GM19467 (cell line): Measurements from ENCODE around the gene ARL15.

Experiments
- ATAC-seq: cut with Tn5 transposase; IDR thresholded peaks from one replicate; pipeline ENCODE4 v1.9.1; 2021; ENCODE audit warnings: mild to moderate bottlenecking, moderate library complexity; ENCODE audit not compliant: unreplicated experiment

The ARL15 gene

GRCh38 chr5:54288568-54289217 lies 21.7 kb downstream of the ARL15 start:
- no peak for ATAC-seq

DNA sequence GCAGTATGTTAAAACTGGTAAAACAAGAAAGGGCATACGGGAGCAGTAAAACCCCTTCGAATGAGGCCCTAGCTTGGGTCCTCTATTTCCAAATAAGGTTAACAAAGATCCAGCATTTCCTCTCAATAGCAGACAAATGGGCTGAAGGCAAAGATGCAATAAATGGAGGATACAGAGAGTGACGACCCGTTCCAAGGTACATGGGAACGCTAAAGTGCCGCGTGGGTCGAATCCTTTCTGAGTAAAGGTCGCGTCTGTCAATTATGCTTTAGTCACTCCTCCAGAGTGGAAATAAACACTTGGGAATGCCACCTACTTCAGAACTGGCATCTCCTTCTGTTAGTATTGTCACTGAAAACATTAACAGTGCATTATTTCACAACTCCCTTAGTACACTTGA lies 24.7 kb downstream of the ARL15 start:
- ATAC-seq: no peak

DNA sequence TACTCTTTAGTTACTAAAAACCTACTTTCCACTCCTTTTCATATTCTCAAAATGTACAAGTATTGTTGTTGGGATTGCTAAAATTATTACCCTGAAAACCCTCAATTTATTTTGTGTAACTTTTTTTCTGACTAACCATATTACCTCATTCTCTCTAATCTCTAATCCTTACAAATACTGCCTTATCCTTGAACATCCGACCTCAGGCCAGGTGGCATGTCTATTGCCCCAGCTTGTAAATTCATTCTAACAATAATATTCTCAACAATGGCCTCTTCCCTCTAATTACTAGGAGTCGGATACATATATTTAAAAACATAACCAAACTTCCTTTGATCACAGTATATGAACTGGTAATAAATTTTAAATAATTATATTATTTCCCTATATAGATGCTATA lies 25.8 kb downstream of the ARL15 start:
- no peak for ATAC-seq

DNA sequence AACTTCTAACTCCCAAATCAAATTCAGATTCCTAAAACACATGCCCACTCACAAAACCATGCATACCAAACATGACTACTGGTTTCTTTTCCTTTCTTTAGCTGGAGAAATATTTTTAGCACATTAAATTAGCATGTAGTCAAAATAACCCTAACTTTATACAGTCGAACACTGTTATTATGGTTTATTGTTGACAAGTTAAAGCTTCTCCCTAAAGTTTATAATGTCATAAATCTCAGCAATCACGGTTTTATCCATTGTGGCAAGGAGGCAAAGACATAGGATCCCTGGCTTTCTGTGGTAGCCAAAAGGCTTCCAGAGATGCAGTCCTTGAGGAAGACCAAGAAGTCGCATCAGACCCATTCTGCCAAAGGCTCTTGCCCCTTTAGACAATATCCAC lies 27.5 kb downstream of the ARL15 start:
- no peak for ATAC-seq

DNA sequence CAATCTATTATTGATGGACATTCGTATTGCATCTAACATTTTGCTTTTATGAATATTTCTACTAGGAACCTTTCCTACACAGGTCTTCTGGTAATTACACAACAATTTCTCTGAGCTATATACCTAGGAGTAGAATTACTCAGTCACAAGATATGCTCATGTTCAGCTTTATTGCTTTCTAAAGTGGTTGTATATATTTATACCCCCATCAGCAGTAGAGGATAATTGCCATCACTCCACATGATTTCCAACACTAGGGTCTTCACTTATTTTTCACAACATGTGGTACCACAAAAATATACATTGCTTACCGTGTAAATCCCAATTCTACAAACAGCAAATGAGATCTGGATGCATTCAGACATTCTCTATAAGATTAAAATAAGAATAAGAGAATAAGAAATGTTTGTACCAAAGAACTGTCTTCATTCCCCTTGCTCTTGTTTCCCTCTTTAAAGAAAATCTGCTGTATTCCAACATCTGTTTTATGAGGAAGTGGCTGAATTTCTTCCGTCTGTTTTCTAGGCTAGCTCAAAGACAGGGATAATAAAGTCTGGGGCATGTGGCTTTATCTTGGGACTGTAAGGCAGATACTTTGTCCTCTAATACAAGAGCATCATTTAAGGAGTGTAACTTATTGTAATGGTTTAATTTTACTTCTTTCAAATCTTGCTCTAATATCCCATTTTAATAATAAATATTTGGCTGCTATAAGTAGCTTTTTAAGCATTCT lies 28.2 kb downstream of the ARL15 start:
- ATAC-seq: no peak

DNA sequence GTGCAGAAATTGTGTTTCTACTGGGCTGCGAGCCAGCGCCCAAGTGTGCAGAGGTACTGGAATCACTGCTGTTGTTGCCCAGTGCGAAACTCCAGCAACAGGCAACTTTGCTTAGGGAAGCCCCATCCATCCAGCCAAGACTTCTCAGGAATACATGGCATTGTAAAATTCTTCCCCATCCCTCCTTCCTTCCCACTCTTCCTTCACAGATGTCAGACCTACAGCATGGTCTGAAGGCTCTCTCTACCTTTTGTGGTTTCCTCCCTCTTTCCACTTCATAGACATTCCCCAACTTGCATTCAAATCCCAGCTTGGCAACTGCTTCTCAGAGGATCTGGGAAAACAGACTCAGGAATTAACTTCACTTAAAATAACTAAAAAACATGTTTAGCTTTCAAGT lies 30.4 kb downstream of the ARL15 start:
- no peak for ATAC-seq

GRCh38 chr5:54278979-54279717 lies 31.2 kb downstream of the ARL15 start:
- ATAC-seq: no peak

GRCh38 chr5:54278036-54278830 lies 32.1 kb downstream of the ARL15 start:
- ATAC-seq: no peak

DNA sequence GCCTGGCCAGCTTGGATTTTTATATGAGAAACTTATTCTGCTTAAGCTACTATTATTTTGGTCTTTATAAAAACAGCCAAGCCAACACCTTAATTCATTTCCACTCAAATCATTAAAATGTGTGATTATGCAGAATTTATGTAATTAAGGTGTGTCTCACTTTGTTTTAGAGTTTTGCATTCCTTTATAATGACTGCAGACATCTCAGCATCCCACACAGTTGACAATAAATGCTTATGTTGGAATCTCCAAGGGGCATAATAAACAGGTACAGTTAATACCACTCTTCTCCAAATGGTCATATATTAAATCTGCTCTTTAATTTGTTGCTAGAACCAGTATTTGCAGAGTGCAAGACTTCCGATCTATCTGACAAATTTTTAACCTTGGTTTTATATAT lies 34.3 kb downstream of the ARL15 start:
- ATAC-seq: no peak

DNA sequence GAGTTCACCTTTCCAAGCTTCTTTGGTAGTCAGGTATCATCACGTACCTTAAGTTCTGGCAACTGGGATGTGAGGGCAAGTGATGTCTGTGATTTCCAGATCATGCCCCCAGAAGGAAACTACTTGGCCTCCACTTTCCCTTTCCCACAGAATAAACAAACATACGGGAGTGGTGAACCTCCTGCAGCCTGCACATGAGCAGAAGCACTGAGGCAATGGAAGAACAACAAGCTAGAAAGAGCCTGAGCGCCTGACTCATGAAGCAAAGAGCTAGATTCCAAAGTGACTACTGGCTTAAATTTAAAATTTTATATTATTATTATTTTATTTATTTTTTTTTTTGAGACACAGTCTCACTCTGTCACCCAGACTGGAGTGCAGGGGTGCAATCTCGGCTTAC lies 35.0 kb downstream of the ARL15 start:
- no peak for ATAC-seq

GRCh38 chr5:54274944-54275343 lies 35.4 kb downstream of the ARL15 start:
- no peak for ATAC-seq

DNA sequence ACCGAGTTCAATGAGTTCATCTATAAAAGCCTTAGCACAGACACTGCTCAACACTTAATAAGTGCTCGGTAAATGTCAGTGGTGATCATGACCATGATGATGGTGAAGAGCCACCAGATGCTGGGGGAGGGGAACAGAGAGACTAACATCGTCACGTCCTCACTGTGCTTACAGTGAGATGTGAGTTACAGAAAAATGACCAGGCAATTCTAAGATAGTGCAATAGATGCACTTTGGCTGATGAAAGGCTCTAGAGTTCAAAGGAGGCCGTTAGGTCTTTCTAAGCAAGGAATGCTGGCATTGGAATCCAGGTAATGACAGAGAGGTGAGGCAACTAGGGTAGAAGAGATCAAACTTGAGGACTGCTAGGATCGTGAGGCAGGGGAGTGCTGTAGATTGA lies 36.7 kb downstream of the ARL15 start:
- no peak for ATAC-seq

- no peak for ATAC-seq
These were observed 37.6 kb downstream of the ARL15 start for GRCh38 chr5:54272746-54273145.

DNA sequence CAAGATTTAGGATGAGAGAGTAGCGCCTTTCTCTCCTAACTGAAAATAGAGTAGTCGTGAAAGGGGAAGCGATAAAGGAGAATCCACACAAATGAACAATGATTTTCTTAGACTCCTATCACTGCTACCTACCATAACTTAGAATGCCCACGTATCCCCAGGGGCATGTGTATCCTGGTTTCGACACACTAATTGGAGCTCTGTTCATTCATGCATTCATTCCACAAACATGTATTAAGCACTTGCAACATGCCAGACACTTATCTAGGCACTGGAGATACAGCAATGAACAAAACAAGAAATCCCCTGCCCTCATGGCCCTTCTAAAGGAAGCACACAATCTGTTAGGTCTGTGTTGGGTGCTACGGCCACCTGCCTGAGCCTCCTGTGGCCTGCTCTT lies 40.0 kb downstream of the ARL15 start:
- no peak for ATAC-seq

GRCh38 chr5:54264574-54264973 lies 45.8 kb downstream of the ARL15 start:
- no peak for ATAC-seq

- no peak for ATAC-seq
These were observed 46.9 kb downstream of the ARL15 start for GRCh38 chr5:54263447-54263846.

DNA sequence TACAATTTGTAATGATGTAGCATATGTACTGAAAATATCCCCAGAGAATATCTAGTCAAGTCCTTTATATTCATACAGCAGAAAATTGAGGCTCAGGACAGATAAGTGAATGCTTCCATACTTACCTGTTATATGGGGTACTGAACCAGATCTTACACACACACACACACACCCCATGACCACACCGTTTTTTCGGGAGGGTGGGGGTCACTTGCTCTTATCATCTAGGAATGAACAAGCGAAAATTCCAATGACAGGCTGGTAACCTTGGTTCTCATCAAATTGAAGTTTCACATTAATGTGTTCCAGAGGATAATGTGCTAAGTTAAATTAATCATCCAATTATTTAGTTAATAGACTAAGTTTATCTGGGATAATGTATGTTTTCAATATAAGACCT lies 48.8 kb downstream of the ARL15 start:
- ATAC-seq: no peak

GRCh38 chr5:54259981-54260380 lies 50.4 kb downstream of the ARL15 start:
- ATAC-seq: no peak

GRCh38 chr5:54259090-54259489 lies 51.3 kb downstream of the ARL15 start:
- ATAC-seq: no peak

GRCh38 chr5:54257366-54258118 lies 52.8 kb downstream of the ARL15 start:
- ATAC-seq: no peak
